Measurements from ENCODE around the gene C11orf52.

Gene C11orf52

DNA sequence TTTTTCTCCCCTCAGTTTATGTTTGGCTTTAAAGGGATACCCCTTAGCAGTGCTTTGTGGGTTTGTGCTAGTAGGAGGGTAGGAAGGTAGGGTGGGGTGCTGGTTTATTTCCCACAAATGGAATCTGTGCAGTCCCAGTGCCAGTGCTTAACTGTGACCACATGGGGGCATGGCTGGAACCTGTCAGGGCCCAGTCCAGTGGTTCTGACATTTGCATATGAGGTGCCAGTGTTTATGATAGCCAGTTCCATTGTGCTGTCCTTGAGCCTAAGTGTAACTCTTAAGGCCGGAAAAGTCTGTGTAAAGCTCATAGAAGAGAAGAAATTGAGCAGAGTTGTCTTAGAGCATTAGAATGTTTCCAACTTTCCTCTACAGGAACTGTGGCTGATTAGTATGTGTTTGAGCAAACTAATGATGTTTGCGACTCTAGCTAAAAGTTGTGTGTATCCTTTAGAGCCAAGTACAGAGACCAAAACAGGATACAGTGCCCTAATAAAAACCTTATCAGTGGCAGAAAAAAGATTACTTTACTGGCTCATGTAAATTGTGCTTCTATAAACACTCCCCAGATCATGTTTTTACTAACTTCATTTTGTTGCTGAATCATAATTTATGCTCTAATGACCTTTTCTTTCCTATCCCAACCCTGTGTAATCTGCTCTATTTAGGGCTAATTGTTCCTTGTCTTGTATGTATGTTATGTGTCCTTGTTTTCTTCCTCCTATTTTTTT lies 56.5 kb downstream of the C11orf52 start:
- no peak for DNase-seq (ENCODE audit: low read depth in 1 of 2, low spot score in 1 of 2)

DNA sequence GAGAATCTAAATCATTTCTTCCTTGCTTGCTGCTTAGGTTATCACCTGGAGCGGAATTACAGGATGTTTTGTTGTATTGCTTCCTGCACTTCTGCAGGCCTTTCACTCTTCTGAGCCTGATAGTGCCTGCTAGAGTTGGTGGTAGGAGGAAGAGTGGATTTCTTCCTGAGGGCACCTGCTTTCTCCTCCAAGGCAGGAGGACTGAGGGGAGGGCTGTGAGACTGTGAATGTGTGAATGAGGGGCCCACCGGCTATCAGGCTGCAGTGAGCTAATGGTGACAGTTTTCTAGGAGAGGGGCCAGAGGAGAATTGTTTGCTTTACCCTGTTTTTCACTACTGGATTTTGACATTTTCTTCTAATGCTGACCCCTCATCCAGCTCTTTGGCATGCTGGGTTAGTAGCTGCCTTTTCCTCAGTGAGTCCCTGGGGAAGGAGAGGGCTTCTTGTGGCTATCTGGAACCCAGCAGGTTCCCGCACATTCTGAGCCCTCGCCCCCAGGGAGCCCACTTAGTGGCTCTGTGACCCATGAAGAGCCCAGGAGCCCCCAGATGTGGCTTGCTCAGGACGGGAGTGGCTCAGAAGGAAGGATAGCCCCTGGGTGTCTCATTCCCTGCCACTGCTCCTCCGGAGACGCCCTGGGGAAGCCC lies 57.5 kb downstream of the C11orf52 start:
- no peak for DNase-seq (ENCODE audit: low read depth in 1 of 2, low spot score in 1 of 2)

All from stimulated activated CD4-positive, alpha-beta T cell treated with anti-CD3 and anti-CD28 coated beads, Interleukin-15, amount 100 ng/mL, for 1 hour (primary cell).